OCI-LY3 (cell line): ENCODE data around the gene SLC26A2.

Experiments used
- H2AFZ ChIP-seq: fragments of 200-600, 300-600 bp; shearing (Covaris generic); 2 replicates; pipeline ENCODE4 v1.6.0; 2014; ENCODE audit warnings: antibody characterized with exemption, low read depth, low read length
- H3K27ac ChIP-seq: fragments of 200-600, 300-600 bp; sonication (generic); 2 replicates; pipeline ENCODE4 v1.5.1; 2014; ENCODE audit warnings: mild to moderate bottlenecking, low read length, moderate library complexity, mixed read lengths
- H3K27me3 ChIP-seq: fragments of 200-600, 300-600 bp; sonication (generic); 2 replicates; pipeline ENCODE4 v1.6.1; 2014; ENCODE audit warnings: low read depth, low read length, mixed read lengths
- H3K36me3 ChIP-seq: fragments of 200-600, 300-600 bp; sonication (generic); replicated peaks from 2 replicates; pipeline ENCODE3; 2014; ENCODE audit warnings: low read depth, low read length, mixed read lengths
- H3K4me1 ChIP-seq: fragments of 300-600, 200-600 bp; sonication (generic); 2 replicates; pipeline ENCODE4 v1.6.1; 2014; ENCODE audit warnings: low read length, mixed read lengths
- H3K4me2 ChIP-seq: fragments of 200-600, 300-600 bp; sonication (generic); 2 replicates; pipeline ENCODE4 v1.6.1; 2014; ENCODE audit warnings: low read length, mixed read lengths
- H3K4me3 ChIP-seq: fragments of 300-600, 200-600 bp; sonication (generic); 2 replicates; pipeline ENCODE4 v1.5.1; 2014; ENCODE audit warnings: antibody characterized with exemption, mild to moderate bottlenecking, low read length, moderate library complexity
- H3K79me2 ChIP-seq: fragments of 300-600, 200-600 bp; shearing (Covaris generic); 2 replicates; pipeline ENCODE4 v1.6.1; 2014; ENCODE audit warnings: mild to moderate bottlenecking, low read length, mixed read lengths
- H3K9ac ChIP-seq: fragments of 300-600, 200-600 bp; shearing (Covaris generic); 2 replicates; pipeline ENCODE4 v1.6.0; 2014; ENCODE audit warnings: mild to moderate bottlenecking, low read length, moderate library complexity
- H3K9me3 ChIP-seq: fragments of 200-600, 300-600 bp; shearing (Covaris generic); 2 replicates; pipeline ENCODE4 v1.6.1; 2014; ENCODE audit warnings: low read length, mixed read lengths; ENCODE audit not compliant: insufficient read depth
- H4K20me1 ChIP-seq: fragments of 200-600, 300-600 bp; sonication (generic); 2 replicates; pipeline ENCODE4 v1.6.1; 2016; ENCODE audit warnings: low read length, mixed read lengths; ENCODE audit not compliant: insufficient read depth
- EZH2phosphoT487 ChIP-seq: fragments of 200-600 bp; shearing (Covaris generic); IDR thresholded peaks from 2 replicates; pipeline ENCODE4 v1.6.1; 2018; ENCODE audit warnings: antibody characterized with exemption, mixed run types, low read depth
- TF ChIP-seq, protein P1 (sequence below): fragments of 200-600, 300-600 bp; sonication (generic); IDR thresholded peaks from 2 replicates; pipeline ENCODE4 v1.5.1; 2014; ENCODE audit warnings: antibody characterized with exemption, low read length, low read depth

Gene SLC26A2

DNA sequence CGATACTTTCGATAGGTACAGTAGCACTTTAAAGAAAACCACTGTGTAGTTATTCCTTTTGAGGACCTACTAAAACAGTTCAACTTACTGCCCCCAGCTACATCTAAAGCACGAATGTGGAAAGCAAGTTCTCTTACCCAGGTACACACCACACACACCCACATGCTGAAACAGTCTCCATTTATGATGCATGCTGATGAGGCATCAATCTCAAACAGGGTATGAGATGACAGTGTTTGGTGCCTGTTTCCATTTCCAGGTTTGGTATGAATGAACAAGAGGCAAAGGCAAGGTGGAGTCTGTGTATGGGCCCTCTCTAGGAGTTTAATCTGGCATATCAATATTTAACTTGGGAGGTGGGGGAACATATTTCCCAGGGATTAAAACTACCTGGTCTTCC lies 53.9 kb downstream of the SLC26A2 start:
- Histone ChIP-seq H3K27me3 (no peaks in the 10 kb centered on the region), H2AFZ (no peak overlapping the region), H3K9ac (no peak overlapping the region), H3K79me2 (0 out of 2 replicates have a peak, but pooled peaks cover 4% of the 10 kb centered on the region), H3K36me3 (peaks cover 78% of the 10 kb centered on the region), H3K4me2 (no peak overlapping the region), H3K27ac (no peak overlapping the region), H3K9me3 (no peaks in the 10 kb centered on the region), H4K20me1 (no peaks in the 10 kb centered on the region), H3K4me1 (no peaks in the 10 kb centered on the region), H3K4me3 (no peak overlapping the region)
- TF ChIP-seq, protein P1, sequence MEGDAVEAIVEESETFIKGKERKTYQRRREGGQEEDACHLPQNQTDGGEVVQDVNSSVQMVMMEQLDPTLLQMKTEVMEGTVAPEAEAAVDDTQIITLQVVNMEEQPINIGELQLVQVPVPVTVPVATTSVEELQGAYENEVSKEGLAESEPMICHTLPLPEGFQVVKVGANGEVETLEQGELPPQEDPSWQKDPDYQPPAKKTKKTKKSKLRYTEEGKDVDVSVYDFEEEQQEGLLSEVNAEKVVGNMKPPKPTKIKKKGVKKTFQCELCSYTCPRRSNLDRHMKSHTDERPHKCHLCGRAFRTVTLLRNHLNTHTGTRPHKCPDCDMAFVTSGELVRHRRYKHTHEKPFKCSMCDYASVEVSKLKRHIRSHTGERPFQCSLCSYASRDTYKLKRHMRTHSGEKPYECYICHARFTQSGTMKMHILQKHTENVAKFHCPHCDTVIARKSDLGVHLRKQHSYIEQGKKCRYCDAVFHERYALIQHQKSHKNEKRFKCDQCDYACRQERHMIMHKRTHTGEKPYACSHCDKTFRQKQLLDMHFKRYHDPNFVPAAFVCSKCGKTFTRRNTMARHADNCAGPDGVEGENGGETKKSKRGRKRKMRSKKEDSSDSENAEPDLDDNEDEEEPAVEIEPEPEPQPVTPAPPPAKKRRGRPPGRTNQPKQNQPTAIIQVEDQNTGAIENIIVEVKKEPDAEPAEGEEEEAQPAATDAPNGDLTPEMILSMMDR, result no peak
- TF ChIP-seq EZH2phosphoT487, result no peak

DNA sequence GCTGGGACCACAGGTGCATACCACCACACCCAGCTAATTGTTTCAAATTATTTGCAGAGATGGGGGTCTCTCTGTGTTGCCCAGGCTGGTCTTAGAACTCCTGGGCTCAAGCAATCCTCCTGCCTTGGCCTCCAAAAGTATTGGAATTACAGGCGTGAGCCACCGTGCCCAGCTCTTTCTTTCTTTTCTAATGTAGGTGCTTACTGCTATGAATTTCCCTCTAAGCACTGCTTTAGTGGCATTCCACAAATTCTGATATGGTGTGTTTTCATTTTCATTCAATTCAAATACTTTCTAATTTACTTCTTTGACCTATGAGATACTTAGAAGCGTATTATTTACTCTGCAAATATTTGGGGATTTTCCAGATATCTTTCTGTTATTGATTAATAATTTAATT lies 54.9 kb downstream of the SLC26A2 start:
- H3K9ac ChIP-seq, result no peak overlapping the region
- peaks cover 81% of the 10 kb centered on the region for H3K36me3 ChIP-seq
- no peak overlapping the region for H2AFZ ChIP-seq
- no peaks in the 10 kb centered on the region for H4K20me1 ChIP-seq
- no peaks in the 10 kb centered on the region for H3K4me1 ChIP-seq
- H3K4me3 ChIP-seq, result no peak overlapping the region
- no peak overlapping the region for H3K4me2 ChIP-seq
- no peaks in the 10 kb centered on the region for H3K27me3 ChIP-seq
- no peaks in the 10 kb centered on the region for H3K9me3 ChIP-seq
- no peak for TF ChIP-seq EZH2phosphoT487
- TF ChIP-seq, protein P1, result no peak
- no peak overlapping the region for H3K27ac ChIP-seq
- H3K79me2 ChIP-seq, result 0 out of 2 replicates have a peak, but pooled peaks cover 4% of the 10 kb centered on the region

DNA sequence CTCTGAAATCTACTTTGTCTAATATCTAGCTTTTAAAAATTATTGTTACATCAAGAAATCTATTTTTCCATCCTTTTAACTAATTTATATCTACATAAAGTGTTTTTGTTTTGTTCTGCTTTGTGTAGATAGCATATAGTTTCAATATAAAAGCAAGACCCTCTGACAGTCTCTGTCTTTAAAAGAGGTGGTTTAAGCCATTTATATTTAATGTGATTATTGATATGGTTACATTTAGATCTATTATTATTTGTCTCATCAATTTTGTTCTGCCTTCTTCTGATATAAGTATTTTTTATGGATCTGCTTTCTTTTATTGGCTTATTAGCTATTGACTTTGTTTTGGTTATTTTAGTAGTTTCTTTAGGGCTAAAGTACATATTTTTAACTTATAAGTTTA lies 56.0 kb downstream of the SLC26A2 start:
- Histone ChIP-seq H3K4me1 (no peaks in the 10 kb centered on the region), H2AFZ (no peak overlapping the region), H3K27me3 (no peaks in the 10 kb centered on the region), H3K9me3 (no peaks in the 10 kb centered on the region), H3K4me2 (no peak overlapping the region), H3K27ac (no peak overlapping the region), H3K4me3 (no peak overlapping the region), H3K79me2 (0 out of 2 replicates have a peak, but pooled peaks cover 4% of the 10 kb centered on the region), H4K20me1 (no peaks in the 10 kb centered on the region), H3K9ac (no peak overlapping the region), H3K36me3 (peaks cover 78% of the 10 kb centered on the region)
- TF ChIP-seq, protein P1, result no peak
- TF ChIP-seq EZH2phosphoT487, result no peak

DNA sequence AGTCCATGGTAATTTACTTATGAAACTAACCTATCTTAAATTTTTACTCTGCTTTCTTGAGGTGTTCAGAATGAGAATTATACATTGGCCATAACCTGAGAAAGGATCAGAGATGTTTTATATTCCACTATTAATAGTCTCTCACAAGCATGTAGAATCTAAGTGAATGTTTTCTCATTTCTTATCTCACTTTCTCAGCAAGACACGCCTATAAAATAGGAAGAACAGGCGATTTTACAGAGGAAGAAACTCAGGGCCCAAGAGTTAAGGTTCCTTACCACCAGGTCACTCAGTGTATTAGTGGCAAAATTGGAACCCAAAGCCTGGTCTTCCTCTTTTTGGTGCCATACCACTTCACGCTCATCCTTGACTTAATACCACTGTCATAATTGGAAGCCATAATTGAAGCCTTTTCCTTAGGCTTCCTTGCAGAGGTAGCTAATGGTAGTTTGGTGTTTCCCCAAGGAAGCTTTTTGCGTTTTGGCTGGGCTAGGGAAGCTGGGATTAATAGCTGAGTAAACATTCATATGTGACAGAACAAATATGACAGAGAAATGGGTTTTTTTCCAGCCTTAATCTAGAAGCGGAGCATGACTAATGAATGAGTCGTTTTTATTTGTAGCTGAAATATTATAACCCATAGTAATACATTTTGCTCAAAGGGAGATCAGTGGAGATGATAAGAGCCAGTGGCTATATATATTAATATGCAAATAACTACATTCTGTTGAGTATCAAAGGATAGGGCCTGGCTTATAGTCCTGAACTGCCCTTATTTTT lies 56.9 kb downstream of the SLC26A2 start:
- Histone ChIP-seq H2AFZ (no peak overlapping the region), H3K4me2 (no peak overlapping the region), H3K27me3 (no peaks in the 10 kb centered on the region), H3K36me3 (peaks cover 73% of the 10 kb centered on the region), H3K79me2 (0 out of 2 replicates have a peak, but pooled peaks cover 4% of the 10 kb centered on the region), H3K4me1 (no peaks in the 10 kb centered on the region), H3K9ac (no peak overlapping the region), H3K9me3 (no peaks in the 10 kb centered on the region), H4K20me1 (no peaks in the 10 kb centered on the region), H3K4me3 (no peak overlapping the region), H3K27ac (no peak overlapping the region)
- TF ChIP-seq, protein P1, result no peak
- TF ChIP-seq EZH2phosphoT487, result no peak
